ENCODE data around the gene HTD2.
"Not testable (repeated sequence)": the region's sequence is repeated elsewhere in the genome, so short reads cannot be mapped to it uniquely, and the experiment has no call there.

Gene HTD2

DNA sequence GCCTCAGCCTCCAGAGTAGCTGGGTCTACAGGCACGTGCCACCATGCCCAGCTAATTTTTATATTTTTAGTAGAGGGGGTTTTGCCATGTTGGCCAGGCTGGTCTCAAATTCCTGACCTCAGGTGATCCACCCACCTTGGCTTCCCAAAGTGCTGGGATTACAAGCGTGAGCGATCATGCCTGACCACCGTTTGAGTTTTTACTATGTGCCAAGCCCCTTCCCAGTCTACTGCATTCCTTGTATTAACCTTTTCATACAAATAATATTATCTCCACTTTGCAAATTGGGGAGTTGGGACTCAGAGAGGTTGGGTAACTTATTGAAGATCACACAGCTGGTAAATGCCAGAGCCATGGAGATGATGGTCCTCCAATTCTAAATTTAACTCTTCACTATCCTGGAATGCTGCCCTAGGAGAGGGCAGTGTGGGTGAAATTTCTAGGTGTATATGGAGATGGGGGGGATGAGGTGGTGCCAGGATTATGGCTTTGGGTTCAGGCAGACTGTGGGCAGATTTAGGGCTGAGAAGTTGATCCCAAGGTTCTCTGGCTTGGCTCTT, 25.4 kb downstream of the HTD2 start:
- Histone ChIP-seq H3K4me3 (ENCODE audit: insufficient read depth, low read depth, low read length) (no peak overlapping the region), H3K36me3 (ENCODE audit: control insufficient read depth, insufficient read depth, low read length) (no peaks in the 10 kb centered on the region), H3K9me3 (ENCODE audit: control insufficient read depth, low read length) (no peaks in the 10 kb centered on the region), H3K27me3 (ENCODE audit: control insufficient read depth, insufficient read depth, low read length, poor library complexity, severe bottlenecking) (peaks cover 22% of the 10 kb centered on the region), H3K4me1 (ENCODE audit: control insufficient read depth, insufficient read depth, low read length) (peaks cover 6% of the 10 kb centered on the region), H3K27ac (ENCODE audit: insufficient read depth, low read depth, low read length, poor library complexity, severe bottlenecking) (no peak overlapping the region)
- 91 to 96% methylated on average over 4 of the region's 4 CpGs for WGBS, 2 experiments

DNA sequence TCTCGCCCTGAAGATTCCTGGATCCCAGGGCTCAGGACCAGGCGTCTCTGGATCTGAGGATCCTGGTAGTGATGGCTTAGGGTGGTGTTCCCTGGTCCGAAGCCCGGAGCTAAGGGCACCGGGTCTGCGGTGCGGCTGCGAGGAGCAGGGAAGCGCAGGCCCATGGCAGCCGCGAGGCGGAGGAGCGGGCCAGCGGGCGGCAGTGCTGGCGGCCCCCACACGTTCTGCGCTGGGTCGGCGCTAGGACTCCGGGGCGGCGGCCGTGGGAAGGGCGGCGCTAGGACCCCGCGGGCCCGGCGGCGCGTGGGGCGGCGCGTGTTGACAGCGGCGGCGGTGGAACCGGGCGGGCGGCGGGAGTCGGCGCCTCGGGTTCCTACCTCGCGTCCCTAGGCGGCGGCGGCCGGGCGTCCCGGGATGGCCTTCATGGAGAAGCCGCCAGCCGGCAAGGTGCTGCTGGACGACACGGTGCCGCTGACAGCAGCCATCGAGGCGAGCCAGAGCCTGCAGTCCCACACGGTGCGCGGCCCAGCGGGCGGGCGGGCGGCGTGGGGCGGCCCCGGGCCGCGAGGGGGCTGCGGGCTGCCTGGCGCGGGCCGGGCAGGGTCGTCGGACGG, 26.4 kb downstream of the HTD2 start, which contains the start of gene PXK:
Gene PXK (plus strand): TSS at position 318 of the 614 bp plus-strand sequence. CDS start 97 bp downstream, at position 415.
- Histone ChIP-seq H3K27ac (ENCODE audit: insufficient read depth, low read depth, low read length, poor library complexity, severe bottlenecking) (no peak within 1 kb of the TSS), H3K36me3 (ENCODE audit: control insufficient read depth, insufficient read depth, low read length) (no peaks in the 10 kb centered on the region), H3K4me3 (ENCODE audit: insufficient read depth, low read depth, low read length) (peak within 1 kb of the TSS; percentile 51), H3K27me3 (ENCODE audit: control insufficient read depth, insufficient read depth, low read length, poor library complexity, severe bottlenecking) (peaks cover 22% of the 10 kb centered on the region), H3K4me1 (ENCODE audit: control insufficient read depth, insufficient read depth, low read length) (peaks cover 6% of the 10 kb centered on the region), H3K9me3 (ENCODE audit: control insufficient read depth, low read length) (no peaks in the 10 kb centered on the region)
- 2% methylated on average over 79 of the region's 79 CpGs for WGBS, 2 experiments

DNA sequence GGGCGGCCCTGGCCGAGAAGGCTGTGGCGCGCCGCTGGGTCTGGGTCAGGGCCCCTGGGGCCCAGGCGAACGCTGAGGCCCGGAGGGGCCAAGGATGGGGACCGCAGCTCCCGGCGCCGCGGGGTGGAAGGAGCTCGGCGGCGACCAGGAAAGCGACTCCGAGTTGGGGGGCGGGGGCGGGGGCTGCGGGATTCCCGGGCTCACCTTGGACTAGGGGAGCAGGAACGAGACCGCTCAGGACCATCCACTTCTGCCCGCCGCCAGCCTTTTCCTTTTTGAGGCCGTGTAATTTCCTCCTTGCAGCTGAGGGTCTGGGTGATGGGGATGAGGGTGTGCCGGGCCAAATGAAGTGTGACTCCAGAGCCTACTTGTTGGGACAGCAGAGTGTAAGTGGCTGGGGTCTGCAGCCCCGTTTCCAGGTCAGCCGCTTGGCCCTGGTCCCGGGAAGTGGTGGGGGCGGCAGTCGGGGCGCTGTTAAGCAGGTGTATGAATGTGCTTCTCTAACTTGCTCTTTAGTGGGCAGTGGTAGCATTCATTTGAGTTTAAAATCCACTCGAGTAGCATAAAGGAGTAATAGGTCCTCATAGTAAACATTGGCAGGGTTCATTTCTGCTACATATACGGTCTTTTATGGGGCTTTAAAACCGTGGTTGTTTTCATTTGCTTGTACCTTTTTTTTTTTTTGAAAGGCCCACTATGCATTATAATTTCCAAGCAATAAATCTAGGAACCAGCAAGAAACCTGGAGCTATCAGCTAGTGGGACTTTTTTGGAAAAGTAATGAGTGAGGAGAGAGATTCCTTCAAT, 27.1 kb downstream of the HTD2 start:
- Histone ChIP-seq H3K9me3 (ENCODE audit: control insufficient read depth, low read length) (no peaks in the 10 kb centered on the region), H3K27me3 (ENCODE audit: control insufficient read depth, insufficient read depth, low read length, poor library complexity, severe bottlenecking) (peaks cover 22% of the 10 kb centered on the region), H3K4me1 (ENCODE audit: control insufficient read depth, insufficient read depth, low read length) (peaks cover 6% of the 10 kb centered on the region), H3K36me3 (ENCODE audit: control insufficient read depth, insufficient read depth, low read length) (no peaks in the 10 kb centered on the region), H3K4me3 (ENCODE audit: insufficient read depth, low read depth, low read length) (peak overlapping the region; percentile 51), H3K27ac (ENCODE audit: insufficient read depth, low read depth, low read length, poor library complexity, severe bottlenecking) (no peak overlapping the region)
- WGBS, 2 experiments: 1 to 2% methylated on average over 37 of the region's 37 CpGs

DNA sequence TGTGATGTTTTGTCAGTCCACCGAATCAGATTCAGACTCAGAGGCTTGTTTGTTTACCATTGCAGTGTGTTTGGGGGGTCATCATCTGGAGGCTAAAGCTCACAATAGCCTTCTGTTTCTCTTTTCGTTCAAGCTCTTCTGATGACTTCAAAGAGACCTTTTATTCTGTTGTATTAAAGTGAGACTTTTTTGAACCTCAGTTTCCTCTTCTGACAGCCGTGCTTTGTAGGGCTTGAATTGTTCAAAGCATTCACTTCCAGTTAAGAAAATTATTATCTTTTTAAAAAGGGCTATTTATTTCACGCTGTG, 27.6 kb downstream of the HTD2 start:
- H3K4me3 ChIP-seq (ENCODE audit: insufficient read depth, low read depth, low read length): peak overlapping the region; percentile 51

DNA sequence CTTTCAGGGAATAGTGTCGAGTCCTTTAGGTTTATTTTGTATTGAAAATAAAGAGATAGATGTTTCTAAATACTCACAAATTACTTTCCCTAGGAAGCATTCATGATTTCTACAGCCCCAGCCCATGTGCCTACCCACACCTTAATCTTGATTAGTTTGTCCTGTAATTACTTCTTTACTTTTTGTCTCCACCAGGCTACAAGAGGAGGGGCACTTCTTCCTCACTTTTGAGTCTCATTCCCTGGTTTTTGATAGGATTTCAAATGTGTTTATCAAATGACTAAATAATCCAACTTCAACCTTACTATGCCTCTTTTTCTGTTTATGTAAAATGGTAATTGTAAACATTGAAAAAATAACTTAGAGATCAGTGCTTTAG, 28.2 kb downstream of the HTD2 start:
- Histone ChIP-seq H3K4me3 (ENCODE audit: insufficient read depth, low read depth, low read length) (no peak overlapping the region), H3K9me3 (ENCODE audit: control insufficient read depth, low read length) (no peaks in the 10 kb centered on the region), H3K4me1 (ENCODE audit: control insufficient read depth, insufficient read depth, low read length) (peaks cover 6% of the 10 kb centered on the region), H3K27ac (ENCODE audit: insufficient read depth, low read depth, low read length, poor library complexity, severe bottlenecking) (no peak overlapping the region), H3K36me3 (ENCODE audit: control insufficient read depth, insufficient read depth, low read length) (no peaks in the 10 kb centered on the region), H3K27me3 (ENCODE audit: control insufficient read depth, insufficient read depth, low read length, poor library complexity, severe bottlenecking) (peaks cover 22% of the 10 kb centered on the region)
- 71% methylated on average over 1 of the region's 1 CpG; no CpG with 5 or more reads in 1 of the 2 experiments for WGBS, 2 experiments

More for the DNA sequence above, 27.6 kb downstream of the HTD2 start:
- Histone ChIP-seq H3K9me3 (ENCODE audit: control insufficient read depth, low read length) (no peaks in the 10 kb centered on the region), H3K27ac (ENCODE audit: insufficient read depth, low read depth, low read length, poor library complexity, severe bottlenecking) (no peak overlapping the region), H3K4me1 (ENCODE audit: control insufficient read depth, insufficient read depth, low read length) (peaks cover 6% of the 10 kb centered on the region), H3K27me3 (ENCODE audit: control insufficient read depth, insufficient read depth, low read length, poor library complexity, severe bottlenecking) (peaks cover 22% of the 10 kb centered on the region), H3K36me3 (ENCODE audit: control insufficient read depth, insufficient read depth, low read length) (no peaks in the 10 kb centered on the region)
- WGBS, 2 experiments: 23 to 24% methylated on average over 3 to 4 of the region's 4 CpGs

DNA sequence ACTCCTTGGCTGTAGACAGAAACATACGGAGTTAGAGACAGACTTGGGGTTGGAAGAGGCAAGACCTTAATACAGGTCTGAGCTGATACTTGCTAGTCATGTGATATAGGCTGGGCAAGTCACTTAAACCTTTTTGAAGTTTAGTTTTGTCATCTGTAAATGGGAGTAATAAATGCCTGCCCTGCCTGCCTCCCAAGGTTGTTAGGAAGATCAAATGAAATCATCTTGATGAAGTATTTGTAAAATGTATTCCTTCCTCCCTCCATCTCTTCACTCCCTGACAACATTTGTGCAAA, 29.3 kb downstream of the HTD2 start:
- no peak overlapping the region for H3K4me3 ChIP-seq (ENCODE audit: insufficient read depth, low read depth, low read length)

DNA sequence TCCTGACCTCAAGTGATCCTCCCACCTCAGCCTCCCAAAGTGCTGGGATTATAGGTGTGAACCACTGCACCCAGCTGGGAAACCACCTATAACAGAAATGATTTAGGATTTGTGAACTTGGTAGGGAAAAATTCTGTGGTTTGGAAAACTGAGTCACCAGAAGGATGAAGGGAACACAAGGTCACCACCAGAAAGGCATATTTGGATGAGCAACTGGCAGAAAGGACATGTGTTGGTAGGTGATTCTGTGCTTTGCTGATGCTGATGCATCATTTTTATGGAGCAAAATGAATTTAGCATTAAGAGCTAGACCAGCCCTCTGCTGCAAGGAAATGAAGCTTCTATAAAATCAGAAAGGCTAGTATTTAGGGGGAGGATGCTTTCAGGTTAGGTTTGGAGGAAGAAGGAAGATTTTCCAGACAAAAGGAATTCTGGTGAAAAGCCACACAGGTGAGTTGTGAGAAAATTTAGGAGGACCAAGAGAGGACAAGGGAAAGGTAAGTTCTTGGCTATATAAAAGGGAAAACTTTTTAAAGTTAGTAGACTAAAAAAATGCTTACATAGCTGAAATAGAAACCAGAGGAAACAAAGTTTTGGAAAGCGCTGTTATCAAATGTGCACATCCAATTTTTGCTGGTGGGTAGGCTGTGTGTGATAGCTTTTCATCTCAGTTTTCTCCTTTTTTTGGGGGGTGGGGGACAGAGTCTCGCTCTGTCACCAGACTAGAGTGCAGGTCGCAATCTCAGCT, 30.0 kb downstream of the HTD2 start:
- H3K9me3 ChIP-seq (ENCODE audit: control insufficient read depth, low read length): no peaks in the 10 kb centered on the region
- peaks cover 22% of the 10 kb centered on the region for H3K27me3 ChIP-seq (ENCODE audit: control insufficient read depth, insufficient read depth, low read length, poor library complexity, severe bottlenecking)
- no peak overlapping the region for H3K27ac ChIP-seq (ENCODE audit: insufficient read depth, low read depth, low read length, poor library complexity, severe bottlenecking)
- peaks cover 6% of the 10 kb centered on the region for H3K4me1 ChIP-seq (ENCODE audit: control insufficient read depth, insufficient read depth, low read length)
- H3K36me3 ChIP-seq (ENCODE audit: control insufficient read depth, insufficient read depth, low read length): no peaks in the 10 kb centered on the region
- WGBS, 2 experiments: 94 to 95% methylated on average over 2 to 3 of the region's 3 CpGs
- no peak overlapping the region for H3K4me3 ChIP-seq (ENCODE audit: insufficient read depth, low read depth, low read length)

More for the DNA sequence above, 29.3 kb downstream of the HTD2 start:
- Histone ChIP-seq H3K4me1 (ENCODE audit: control insufficient read depth, insufficient read depth, low read length) (peaks cover 6% of the 10 kb centered on the region), H3K36me3 (ENCODE audit: control insufficient read depth, insufficient read depth, low read length) (no peaks in the 10 kb centered on the region), H3K27ac (ENCODE audit: insufficient read depth, low read depth, low read length, poor library complexity, severe bottlenecking) (no peak overlapping the region), H3K9me3 (ENCODE audit: control insufficient read depth, low read length) (no peaks in the 10 kb centered on the region), H3K27me3 (ENCODE audit: control insufficient read depth, insufficient read depth, low read length, poor library complexity, severe bottlenecking) (peaks cover 22% of the 10 kb centered on the region)
- whole genome bisulfite sequencing, 2 experiments: 65 to 66% methylated on average over 1 of the region's 1 CpG

DNA sequence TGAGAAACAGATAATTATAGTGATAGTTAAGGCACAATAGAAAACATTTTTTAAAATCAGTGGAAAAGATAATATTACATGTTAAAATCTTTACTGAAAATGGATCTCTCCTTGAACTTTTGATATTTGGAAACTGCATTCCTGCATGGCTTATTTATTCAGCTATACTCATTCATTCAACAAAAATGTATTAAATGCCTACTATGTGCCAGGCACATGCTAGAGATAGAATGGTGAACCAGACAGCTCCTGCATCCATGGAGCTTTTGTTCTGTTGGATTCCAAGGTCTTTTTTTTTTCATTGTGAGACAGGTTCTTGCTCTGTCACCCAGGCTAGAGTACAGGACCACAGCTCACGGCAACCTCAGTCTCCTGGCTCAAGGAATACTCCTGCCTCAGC, 30.9 kb downstream of the HTD2 start:
- 85 to 94% methylated on average over 1 of the region's 1 CpG for WGBS, 2 experiments
- H3K4me3 ChIP-seq (ENCODE audit: insufficient read depth, low read depth, low read length): no peak overlapping the region
- H3K27ac ChIP-seq (ENCODE audit: insufficient read depth, low read depth, low read length, poor library complexity, severe bottlenecking): no peak overlapping the region
- H3K27me3 ChIP-seq (ENCODE audit: control insufficient read depth, insufficient read depth, low read length, poor library complexity, severe bottlenecking): peaks cover 17% of the 10 kb centered on the region
- peaks cover 6% of the 10 kb centered on the region for H3K4me1 ChIP-seq (ENCODE audit: control insufficient read depth, insufficient read depth, low read length)
- no peaks in the 10 kb centered on the region for H3K9me3 ChIP-seq (ENCODE audit: control insufficient read depth, low read length)
- H3K36me3 ChIP-seq (ENCODE audit: control insufficient read depth, insufficient read depth, low read length): no peaks in the 10 kb centered on the region

DNA sequence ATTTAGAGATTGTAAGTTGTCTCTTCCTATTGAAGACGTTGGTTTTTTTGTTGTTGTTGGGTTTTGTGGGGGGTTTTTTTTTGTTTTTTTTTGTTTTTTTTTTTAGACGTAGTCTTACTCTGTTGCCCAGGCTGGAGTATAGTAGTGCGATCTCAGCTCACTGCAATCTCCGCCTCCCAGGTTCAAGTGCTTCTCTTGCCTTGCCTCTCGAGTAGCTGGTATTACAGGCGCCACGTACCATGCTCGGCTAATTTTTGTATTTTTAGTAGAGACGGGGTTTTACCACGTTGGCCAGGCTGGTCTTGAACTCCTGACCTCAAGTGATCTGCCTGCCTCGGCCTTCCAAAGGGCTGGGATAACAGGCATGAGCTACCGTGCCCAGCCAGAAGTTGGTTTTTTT, 32.8 kb downstream of the HTD2 start:
- WGBS, 2 experiments: 93 to 94% methylated on average over 12 of the region's 12 CpGs
- H3K4me1 ChIP-seq (ENCODE audit: control insufficient read depth, insufficient read depth, low read length); H3K36me3 ChIP-seq (ENCODE audit: control insufficient read depth, insufficient read depth, low read length); H3K27me3 ChIP-seq (ENCODE audit: control insufficient read depth, insufficient read depth, low read length, poor library complexity, severe bottlenecking); H3K9me3 ChIP-seq (ENCODE audit: control insufficient read depth, low read length); H3K4me3 ChIP-seq (ENCODE audit: insufficient read depth, low read depth, low read length); H3K27ac ChIP-seq (ENCODE audit: insufficient read depth, low read depth, low read length, poor library complexity, severe bottlenecking): not testable (repeated sequence)

Data from ectodermal cell (in vitro differentiated cells).